SK-N-SH (cell line): Measurements from ENCODE around the gene KREMEN2. TPM values are rescaled to one million over a fixed set of nuclear protein-coding genes. Genes with fewer than 3 reads are reported as not detected.

ENCODE experiments used
- CTCF ChIA-PET: fragments of 300-600, 350-600 bp; formaldehyde crosslinking; extraction: SDS; loops from one replicate; lab custom pipeline; 2021; lab: Yijun Ruan, JAX
- POLR2A ChIA-PET: fragments of 350-600 bp; sonication (Branson Sonifier 250); formaldehyde crosslinking; extraction: SDS; loops from one replicate; lab custom pipeline; 2020; ENCODE audit warnings: antibody characterized with exemption, inconsistent platforms; lab: Yijun Ruan, JAX
- DNase-seq: peaks from one replicate; pipeline ENCODE4 v3.0.0; 2012
- H2AFZ ChIP-seq: fragments of 200-600 bp; sonication (generic); 2 replicates; pipeline ENCODE4 v1.8.1; 2016; ENCODE audit warnings: antibody characterized with exemption, mild to moderate bottlenecking, low read depth
- H3F3A ChIP-seq: fragments of 200-600 bp; sonication (generic); replicated peaks from 2 replicates; pipeline ENCODE3; 2016; ENCODE audit warnings: antibody characterized with exemption, mild to moderate bottlenecking; ENCODE audit not compliant: insufficient read depth
- H3K27ac ChIP-seq, 2 experiments: fragments of 200-500 bp in 1 of 2; fragments of 200-600 bp in 1 of 2; sonication (Bioruptor generic) in 1 of 2; sonication (generic), shearing (Covaris generic) in 1 of 2; 2 replicates each; pipeline versions ENCODE4 v1.5.1 to v1.6.1; 2014 to 2016; ENCODE audit warnings: low read depth in 2 of 2, inconsistent platforms in 1 of 2, low read length in 1 of 2, mild to moderate bottlenecking in 1 of 2, mixed read lengths in 1 of 2
- H3K27me3 ChIP-seq: fragments of 200-600 bp; sonication (generic), shearing (Covaris generic); 2 replicates; pipeline ENCODE4 v1.6.1; 2016; ENCODE audit warnings: mixed run types; ENCODE audit not compliant: insufficient read depth
- H3K36me3 ChIP-seq, 2 experiments: fragments of 200-500 bp in 1 of 2; fragments of 200-600 bp in 1 of 2; sonication (Bioruptor generic) in 1 of 2; sonication (generic) in 1 of 2; replicated peaks in 1 of 2; 2 replicates each; pipeline versions ENCODE3 to v1.5.1; 2014 to 2016; ENCODE audit warnings: low read length in 1 of 2, mild to moderate bottlenecking in 1 of 2; ENCODE audit not compliant: insufficient read depth in 2 of 2, control insufficient read depth in 1 of 2
- H3K4me1 ChIP-seq, 2 experiments: fragments of 200-500 bp in 1 of 2; fragments of 200-600 bp in 1 of 2; sonication (Bioruptor generic) in 1 of 2; sonication (generic), shearing (Covaris generic) in 1 of 2; 2 replicates each; pipeline versions ENCODE4 v1.5.1 to v1.6.1; 2014 to 2016; ENCODE audit warnings: low read depth in 1 of 2, low read length in 1 of 2, mixed run types in 1 of 2; ENCODE audit not compliant: insufficient read depth in 2 of 2, control insufficient read depth in 1 of 2
- H3K4me2 ChIP-seq: fragments of 200-600 bp; sonication (generic), shearing (Covaris generic); 2 replicates; pipeline ENCODE4 v1.6.1; 2017; ENCODE audit warnings: mixed run types
- H3K4me3 ChIP-seq, 2 experiments: fragments of 200-500 bp in 1 of 2; fragments of 200-600 bp in 1 of 2; sonication (Bioruptor generic) in 1 of 2; sonication (generic), shearing (Covaris generic) in 1 of 2; 2 replicates each; pipeline versions ENCODE4 v1.5.1 to v1.8.1; 2014 to 2016; ENCODE audit warnings: low read depth in 2 of 2, inconsistent platforms in 1 of 2, low read length in 1 of 2, mild to moderate bottlenecking in 1 of 2, mixed read lengths in 1 of 2, moderate library complexity in 1 of 2
- H3K79me2 ChIP-seq: fragments of 200-600 bp; sonication (generic); 2 replicates; pipeline ENCODE4 v1.8.1; 2017; ENCODE audit warnings: mild to moderate bottlenecking; ENCODE audit not compliant: insufficient read depth
- H3K9ac ChIP-seq: fragments of 200-600 bp; sonication (generic); 2 replicates; pipeline ENCODE4 v1.6.1; 2017; ENCODE audit warnings: mixed run types
- H3K9me2 ChIP-seq: fragments of 200-600 bp; sonication (generic); 2 replicates; pipeline ENCODE4 v1.6.1; 2017; ENCODE audit warnings: mixed run types
- H3K9me3 ChIP-seq: fragments of 200-600 bp; sonication (generic); 2 replicates; pipeline ENCODE4 v1.6.1; 2017; ENCODE audit warnings: mixed run types, mild to moderate bottlenecking, moderate library complexity
- H4K20me1 ChIP-seq: fragments of 200-600 bp; sonication (generic); 2 replicates; pipeline ENCODE4 v1.6.1; 2017; ENCODE audit warnings: mild to moderate bottlenecking, mixed run types; ENCODE audit not compliant: insufficient read depth
- CHD2 ChIP-seq: fragments of 150-350 bp; IDR thresholded peaks from 2 replicates; pipeline ENCODE4 v1.6.1; 2018; ENCODE audit warnings: low read length; ENCODE audit not compliant: partially characterized antibody
- ELF1 ChIP-seq: IDR thresholded peaks from 2 replicates; pipeline ENCODE4 v1.4.0; 2012
- FOSL2 ChIP-seq: IDR thresholded peaks from 2 replicates; pipeline ENCODE4 v1.4.0; 2012; ENCODE audit warnings: low read depth, mild to moderate bottlenecking, moderate library complexity, borderline replicate concordance
- FOXJ3 ChIP-seq: sonication (generic); formaldehyde crosslinking; IDR thresholded peaks from 2 replicates; pipeline ENCODE4 v1.5.1; 2020; ENCODE audit warnings: mild to moderate bottlenecking, missing genetic modification reagents
- FOXM1 ChIP-seq: IDR thresholded peaks from 2 replicates; pipeline ENCODE4 v1.4.0; 2012; ENCODE audit warnings: low read depth, mild to moderate bottlenecking
- GATA2 ChIP-seq: sonication (generic); formaldehyde crosslinking; IDR thresholded peaks from 2 replicates; pipeline ENCODE4 v1.5.0; 2020; ENCODE audit warnings: mild to moderate bottlenecking, missing genetic modification reagents
- JUND ChIP-seq: IDR thresholded peaks from 2 replicates; pipeline ENCODE4 v1.4.0; 2012
- MEF2A ChIP-seq: IDR thresholded peaks from 2 replicates; pipeline ENCODE4 v1.4.0; 2012; ENCODE audit warnings: low read depth, borderline replicate concordance
- MXI1 ChIP-seq: IDR thresholded peaks from 2 replicates; pipeline ENCODE4 v1.6.1; 2012; ENCODE audit warnings: mild to moderate bottlenecking, low read depth, low read length, improper control_type of control experiment
- NFIC ChIP-seq: IDR thresholded peaks from 2 replicates; pipeline ENCODE4 v1.4.0; 2012; ENCODE audit warnings: borderline replicate concordance
- NRF1 ChIP-seq: IDR thresholded peaks from 2 replicates; pipeline ENCODE4 v1.6.1; 2012; ENCODE audit warnings: low read depth, mild to moderate bottlenecking, low read length
- POLR2AphosphoS5 ChIP-seq: IDR thresholded peaks from 2 replicates; pipeline ENCODE4 v1.6.1; 2012; ENCODE audit warnings: low read depth, low read length
- RFX5 ChIP-seq: IDR thresholded peaks from 2 replicates; pipeline ENCODE4 v1.6.1; 2012; ENCODE audit warnings: mild to moderate bottlenecking, improper control_type of control experiment, low read length
- RXRA ChIP-seq: IDR thresholded peaks from 2 replicates; pipeline ENCODE4 v1.4.0; 2012; ENCODE audit warnings: low read depth, mild to moderate bottlenecking, borderline replicate concordance
- SIN3A ChIP-seq: IDR thresholded peaks from 2 replicates; pipeline ENCODE4 v1.6.1; 2012; ENCODE audit warnings: low read depth, mild to moderate bottlenecking, low read length, moderate library complexity, borderline replicate concordance
- TAF1 ChIP-seq: IDR thresholded peaks from 2 replicates; pipeline ENCODE4 v1.6.1; 2012; ENCODE audit warnings: low read depth, mild to moderate bottlenecking, low read length, moderate library complexity, borderline replicate concordance
- TCF12 ChIP-seq: IDR thresholded peaks from 2 replicates; pipeline ENCODE4 v1.4.0; 2012
- TEAD4 ChIP-seq: IDR thresholded peaks from 2 replicates; pipeline ENCODE4 v1.4.0; 2012; ENCODE audit warnings: mild to moderate bottlenecking, borderline replicate concordance; ENCODE audit not compliant: insufficient read depth
- WGBS: methylation state at CpG from one replicate; pipeline ENCODE4 v1.1.6; 2017; ENCODE audit warnings: low lambda C conversion rate; 5-methylcytosine and 5-hydroxymethylcytosine counted together
- polyA plus RNA-seq, 3 experiments: library from polyadenylated mRNA; depleted of rRNA; stranded (reverse); fragments of >200 nt; gene quantifications; 2 replicates each; pipeline ENCODE4 v1.2.3, GENCODE V29; 2012
- TF ChIP-seq, protein P1 (sequence below): IDR thresholded peaks from 2 replicates; pipeline ENCODE4; 2012
- TF ChIP-seq, protein P2 (sequence below): IDR thresholded peaks from 2 replicates; pipeline ENCODE4 v1.4.0; 2012; ENCODE audit warnings: low read depth, borderline replicate concordance
- TF ChIP-seq, protein P3 (sequence below): IDR thresholded peaks from 2 replicates; pipeline ENCODE4 v1.4.0; 2012; ENCODE audit warnings: low read depth, borderline replicate concordance
- TF ChIP-seq, protein P4 (sequence below): fragments of 150-350 bp; IDR thresholded peaks from 2 replicates; pipeline ENCODE4 v1.6.1; 2017; ENCODE audit warnings: antibody characterized with exemption, low read length, low read depth, borderline replicate concordance
- TF ChIP-seq, protein P5 (sequence below): IDR thresholded peaks from 2 replicates; pipeline ENCODE4 v1.4.0; 2012; ENCODE audit warnings: low read depth
- TF ChIP-seq, protein P6 (sequence below): fragments of 200-600 bp; sonication (generic); IDR thresholded peaks from 2 replicates; pipeline ENCODE4 v1.6.1; 2017; ENCODE audit warnings: antibody characterized with exemption, mild to moderate bottlenecking, moderate library complexity
- TF ChIP-seq, protein P7 (sequence below): fragments of 150-350 bp; IDR thresholded peaks from 2 replicates; pipeline ENCODE4 v1.6.1; 2016; ENCODE audit warnings: mild to moderate bottlenecking, low read depth, low read length

Gene KREMEN2
- polyA plus RNA-seq, 1 of the 3 experiments (the other 2 are of a cell fraction) = 0.77 TPM

DNA sequence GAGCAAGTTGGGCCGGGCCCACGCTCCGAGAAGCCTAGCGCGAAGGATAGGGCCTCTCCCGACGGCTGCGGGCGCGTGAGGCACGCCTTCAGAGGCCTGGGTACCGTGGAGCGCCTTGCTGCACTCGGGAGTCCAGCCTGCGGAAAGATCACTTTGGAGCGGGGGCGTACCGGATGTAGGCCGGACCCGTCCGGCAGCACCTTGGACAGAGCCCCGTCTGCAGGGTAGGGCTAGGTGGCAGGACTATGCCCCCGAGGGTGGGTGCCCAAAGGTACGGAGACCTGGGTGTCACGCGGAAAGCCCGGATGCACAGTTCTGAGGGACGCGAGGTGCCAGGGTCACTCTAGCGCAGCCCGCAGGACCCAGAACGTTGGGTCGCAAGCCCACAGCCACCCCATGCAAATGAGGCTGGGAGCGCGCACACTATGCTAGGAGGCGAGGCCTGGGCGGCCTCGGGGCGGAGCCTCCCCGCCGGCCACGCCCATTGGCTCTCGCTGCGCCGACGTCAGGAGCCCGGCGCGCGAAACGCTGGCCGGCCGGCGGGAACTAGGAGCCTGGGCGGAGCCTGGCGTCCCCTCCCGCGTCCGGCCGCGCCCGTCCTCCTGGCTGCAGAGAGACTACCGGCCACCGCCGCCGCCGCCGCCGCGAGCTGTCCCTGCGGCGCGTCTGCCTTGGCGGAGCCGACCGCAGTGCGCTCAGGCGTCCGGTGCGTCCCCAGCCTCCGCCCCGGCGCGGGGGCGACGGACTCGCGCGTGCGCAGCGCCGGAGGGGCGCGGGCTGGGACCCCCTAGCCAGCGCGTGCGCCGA is 4.9 kb downstream of the KREMEN2 start, which contains the start of gene PAQR4:
Gene PAQR4 (plus strand): TSS at position 611 of the 807 bp plus-strand sequence. CDS start 327 bp downstream, outside the sequence.
- 58% methylated on average over 11 of the region's 98 CpGs for WGBS
- peak within 1 kb of the TSS; percentile 68 for H3K9ac ChIP-seq
- peaks cover 8% of the 10 kb centered on the region for H3F3A ChIP-seq
- peak; percentile 98 for DNase-seq
- H3K36me3 ChIP-seq = no peaks in the 10 kb centered on the region
- H4K20me1 ChIP-seq = peaks cover 31% of the 10 kb centered on the region; the same call in 1 of the 2 replicates
- H3K4me3 ChIP-seq = peak within 1 kb of the TSS; percentile 74 to 80
- H3K9me2 ChIP-seq = no peaks in the 10 kb centered on the region
- CTCF ChIA-PET = interaction anchor here (0.6 to 1.7 kb wide), 7 partner anchors 8 to 191 kb away, joined by 3 to 7 read pairs (median 4); no protein-coding TSS in a partner anchor
- no peaks in the 10 kb centered on the region; the same call in 1 of the 2 replicates for H3K79me2 ChIP-seq
- peak within 1 kb of the TSS; percentile 68 for H2AFZ ChIP-seq
- H3K4me1 ChIP-seq = peaks cover 0 to 45% of the 10 kb centered on the region in 2 experiments; a peak in 1 of 4 replicates
- H3K9me3 ChIP-seq = no peaks in the 10 kb centered on the region
- H3K27me3 ChIP-seq = no peaks in the 10 kb centered on the region
- POLR2A ChIA-PET = interaction anchor here (1.9 kb wide), 1 partner anchor 12 kb away, joined by 12 read pairs; the partner anchor contains the start of gene PKMYT1
- H3K27ac ChIP-seq = peak within 1 kb of the TSS in 1 of 2 experiments; percentile 67; a peak in 2 of 4 replicates
- peak within 1 kb of the TSS; percentile 96 for H3K4me2 ChIP-seq
- TF ChIP-seq SIN3A = peak; percentile 65; the same call in 1 of the 2 replicates
- peak; percentile 35; the same call in 1 of the 2 replicates for TF ChIP-seq RFX5
- TF ChIP-seq TAF1 = no peak
- no peak for TF ChIP-seq RXRA
- TF ChIP-seq, protein P1, sequence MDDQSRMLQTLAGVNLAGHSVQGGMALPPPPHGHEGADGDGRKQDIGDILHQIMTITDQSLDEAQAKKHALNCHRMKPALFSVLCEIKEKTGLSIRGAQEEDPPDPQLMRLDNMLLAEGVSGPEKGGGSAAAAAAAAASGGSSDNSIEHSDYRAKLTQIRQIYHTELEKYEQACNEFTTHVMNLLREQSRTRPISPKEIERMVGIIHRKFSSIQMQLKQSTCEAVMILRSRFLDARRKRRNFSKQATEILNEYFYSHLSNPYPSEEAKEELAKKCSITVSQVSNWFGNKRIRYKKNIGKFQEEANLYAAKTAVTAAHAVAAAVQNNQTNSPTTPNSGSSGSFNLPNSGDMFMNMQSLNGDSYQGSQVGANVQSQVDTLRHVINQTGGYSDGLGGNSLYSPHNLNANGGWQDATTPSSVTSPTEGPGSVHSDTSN = no peak
- peak; percentile 42 for TF ChIP-seq MXI1
- no peak for TF ChIP-seq FOSL2
- no peak for TF ChIP-seq CHD2
- no peak for TF ChIP-seq POLR2AphosphoS5
- TF ChIP-seq TEAD4 = no peak
- no peak for TF ChIP-seq FOXJ3
- no peak for TF ChIP-seq GATA2 (CRISPR knock-in tag)
- TF ChIP-seq, protein P2, sequence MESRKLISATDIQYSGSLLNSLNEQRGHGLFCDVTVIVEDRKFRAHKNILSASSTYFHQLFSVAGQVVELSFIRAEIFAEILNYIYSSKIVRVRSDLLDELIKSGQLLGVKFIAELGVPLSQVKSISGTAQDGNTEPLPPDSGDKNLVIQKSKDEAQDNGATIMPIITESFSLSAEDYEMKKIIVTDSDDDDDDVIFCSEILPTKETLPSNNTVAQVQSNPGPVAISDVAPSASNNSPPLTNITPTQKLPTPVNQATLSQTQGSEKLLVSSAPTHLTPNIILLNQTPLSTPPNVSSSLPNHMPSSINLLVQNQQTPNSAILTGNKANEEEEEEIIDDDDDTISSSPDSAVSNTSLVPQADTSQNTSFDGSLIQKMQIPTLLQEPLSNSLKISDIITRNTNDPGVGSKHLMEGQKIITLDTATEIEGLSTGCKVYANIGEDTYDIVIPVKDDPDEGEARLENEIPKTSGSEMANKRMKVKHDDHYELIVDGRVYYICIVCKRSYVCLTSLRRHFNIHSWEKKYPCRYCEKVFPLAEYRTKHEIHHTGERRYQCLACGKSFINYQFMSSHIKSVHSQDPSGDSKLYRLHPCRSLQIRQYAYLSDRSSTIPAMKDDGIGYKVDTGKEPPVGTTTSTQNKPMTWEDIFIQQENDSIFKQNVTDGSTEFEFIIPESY = no peak
- TF ChIP-seq, protein P3, sequence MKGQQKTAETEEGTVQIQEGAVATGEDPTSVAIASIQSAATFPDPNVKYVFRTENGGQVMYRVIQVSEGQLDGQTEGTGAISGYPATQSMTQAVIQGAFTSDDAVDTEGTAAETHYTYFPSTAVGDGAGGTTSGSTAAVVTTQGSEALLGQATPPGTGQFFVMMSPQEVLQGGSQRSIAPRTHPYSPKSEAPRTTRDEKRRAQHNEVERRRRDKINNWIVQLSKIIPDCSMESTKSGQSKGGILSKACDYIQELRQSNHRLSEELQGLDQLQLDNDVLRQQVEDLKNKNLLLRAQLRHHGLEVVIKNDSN = no peak
- TF ChIP-seq, protein P4, sequence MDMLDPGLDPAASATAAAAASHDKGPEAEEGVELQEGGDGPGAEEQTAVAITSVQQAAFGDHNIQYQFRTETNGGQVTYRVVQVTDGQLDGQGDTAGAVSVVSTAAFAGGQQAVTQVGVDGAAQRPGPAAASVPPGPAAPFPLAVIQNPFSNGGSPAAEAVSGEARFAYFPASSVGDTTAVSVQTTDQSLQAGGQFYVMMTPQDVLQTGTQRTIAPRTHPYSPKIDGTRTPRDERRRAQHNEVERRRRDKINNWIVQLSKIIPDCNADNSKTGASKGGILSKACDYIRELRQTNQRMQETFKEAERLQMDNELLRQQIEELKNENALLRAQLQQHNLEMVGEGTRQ = no peak
- TF ChIP-seq NRF1 = peak; percentile 61
- no peak for TF ChIP-seq MEF2A
- TF ChIP-seq NFIC = no peak
- TF ChIP-seq TCF12 = no peak
- TF ChIP-seq, protein P5, sequence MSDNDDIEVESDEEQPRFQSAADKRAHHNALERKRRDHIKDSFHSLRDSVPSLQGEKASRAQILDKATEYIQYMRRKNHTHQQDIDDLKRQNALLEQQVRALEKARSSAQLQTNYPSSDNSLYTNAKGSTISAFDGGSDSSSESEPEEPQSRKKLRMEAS = peak; percentile 41; the same call in 1 of the 2 replicates
- no peak for TF ChIP-seq JUND
- no peak for TF ChIP-seq ELF1
- no peak for TF ChIP-seq FOXM1
- TF ChIP-seq, protein P6, sequence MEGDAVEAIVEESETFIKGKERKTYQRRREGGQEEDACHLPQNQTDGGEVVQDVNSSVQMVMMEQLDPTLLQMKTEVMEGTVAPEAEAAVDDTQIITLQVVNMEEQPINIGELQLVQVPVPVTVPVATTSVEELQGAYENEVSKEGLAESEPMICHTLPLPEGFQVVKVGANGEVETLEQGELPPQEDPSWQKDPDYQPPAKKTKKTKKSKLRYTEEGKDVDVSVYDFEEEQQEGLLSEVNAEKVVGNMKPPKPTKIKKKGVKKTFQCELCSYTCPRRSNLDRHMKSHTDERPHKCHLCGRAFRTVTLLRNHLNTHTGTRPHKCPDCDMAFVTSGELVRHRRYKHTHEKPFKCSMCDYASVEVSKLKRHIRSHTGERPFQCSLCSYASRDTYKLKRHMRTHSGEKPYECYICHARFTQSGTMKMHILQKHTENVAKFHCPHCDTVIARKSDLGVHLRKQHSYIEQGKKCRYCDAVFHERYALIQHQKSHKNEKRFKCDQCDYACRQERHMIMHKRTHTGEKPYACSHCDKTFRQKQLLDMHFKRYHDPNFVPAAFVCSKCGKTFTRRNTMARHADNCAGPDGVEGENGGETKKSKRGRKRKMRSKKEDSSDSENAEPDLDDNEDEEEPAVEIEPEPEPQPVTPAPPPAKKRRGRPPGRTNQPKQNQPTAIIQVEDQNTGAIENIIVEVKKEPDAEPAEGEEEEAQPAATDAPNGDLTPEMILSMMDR = no peak
- TF ChIP-seq, protein P7, sequence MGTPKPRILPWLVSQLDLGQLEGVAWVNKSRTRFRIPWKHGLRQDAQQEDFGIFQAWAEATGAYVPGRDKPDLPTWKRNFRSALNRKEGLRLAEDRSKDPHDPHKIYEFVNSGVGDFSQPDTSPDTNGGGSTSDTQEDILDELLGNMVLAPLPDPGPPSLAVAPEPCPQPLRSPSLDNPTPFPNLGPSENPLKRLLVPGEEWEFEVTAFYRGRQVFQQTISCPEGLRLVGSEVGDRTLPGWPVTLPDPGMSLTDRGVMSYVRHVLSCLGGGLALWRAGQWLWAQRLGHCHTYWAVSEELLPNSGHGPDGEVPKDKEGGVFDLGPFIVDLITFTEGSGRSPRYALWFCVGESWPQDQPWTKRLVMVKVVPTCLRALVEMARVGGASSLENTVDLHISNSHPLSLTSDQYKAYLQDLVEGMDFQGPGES = no peak
